Osteoblast (primary cell): ENCODE results near the gene MYEF2. TPM values are rescaled to one million over a fixed set of nuclear protein-coding genes. Genes with fewer than 3 reads are reported as not detected.

Experiments used
- DNase-seq: peaks from one replicate; pipeline ENCODE4 v3.0.0; 2011; ENCODE audit warnings: low spot score, mixed read lengths; ENCODE audit not compliant: insufficient read length; ENCODE audit errors: missing footprints
- H2AFZ ChIP-seq: 2 replicates; pipeline ENCODE4 v1.6.0; 2011; ENCODE audit warnings: mild to moderate bottlenecking, low read length
- H3K27ac ChIP-seq: 2 replicates; pipeline ENCODE4 v1.5.1; 2011; ENCODE audit warnings: mild to moderate bottlenecking, low read depth, low read length, moderate library complexity
- H3K27me3 ChIP-seq: 2 replicates; pipeline ENCODE4 v1.6.0; 2012; ENCODE audit warnings: mild to moderate bottlenecking, control low read depth, inconsistent platforms, low read length, moderate library complexity; ENCODE audit not compliant: insufficient read depth
- H3K36me3 ChIP-seq: 2 replicates; pipeline ENCODE4 v1.5.1; 2011; ENCODE audit warnings: mild to moderate bottlenecking, low read length, control low read depth, moderate library complexity; ENCODE audit not compliant: insufficient read depth
- H3K4me1 ChIP-seq: 2 replicates; pipeline ENCODE4 v1.5.1; 2011; ENCODE audit warnings: mild to moderate bottlenecking, low read length, control low read depth, moderate library complexity; ENCODE audit not compliant: insufficient read depth
- H3K4me2 ChIP-seq: 2 replicates; pipeline ENCODE4 v1.6.0; 2011; ENCODE audit warnings: mild to moderate bottlenecking, low read length; ENCODE audit not compliant: insufficient read depth
- H3K4me3 ChIP-seq: fragments of 200-600 bp; sonication (generic); 3 replicates; pipeline ENCODE4 v1.5.1; 2012; ENCODE audit warnings: mild to moderate bottlenecking, low read length, inconsistent platforms; ENCODE audit not compliant: insufficient read depth
- H3K79me2 ChIP-seq: 2 replicates; pipeline ENCODE4 v1.6.0; 2012; ENCODE audit warnings: mild to moderate bottlenecking, low read length, control low read depth, inconsistent platforms; ENCODE audit not compliant: insufficient read depth
- H3K9me3 ChIP-seq: 2 replicates; pipeline ENCODE4 v1.5.1; 2011; ENCODE audit warnings: low read depth, low read length, control low read depth
- H4K20me1 ChIP-seq: 2 replicates; pipeline ENCODE4 v1.6.0; 2012; ENCODE audit warnings: mild to moderate bottlenecking, low read length, control low read depth; ENCODE audit not compliant: insufficient read depth
- CTCF ChIP-seq: IDR thresholded peaks from 2 replicates; pipeline ENCODE4 v1.5.1; 2011; ENCODE audit warnings: mild to moderate bottlenecking, low read depth, low read length, moderate library complexity; ENCODE audit errors: extremely low read depth
- total RNA-seq: library from RNA; depleted of rRNA; stranded (reverse); fragments of >200 nt; gene quantifications from 2 replicates; pipeline ENCODE4 v1.2.3, GENCODE V29; 2012

Gene MYEF2
- total RNA-seq, 1 donor = 1.1 TPM

- H3K36me3 ChIP-seq = no peaks in the 10 kb centered on the region
- peaks cover 7% of the 10 kb centered on the region for H3K4me1 ChIP-seq
- H3K9me3 ChIP-seq = no peaks in the 10 kb centered on the region
- H4K20me1 ChIP-seq = no peaks in the 10 kb centered on the region
- no peaks in the 10 kb centered on the region for H3K27me3 ChIP-seq
- no peaks in the 10 kb centered on the region for H3K79me2 ChIP-seq
- no peak for TF ChIP-seq CTCF
- peak overlapping the region; percentile 5 for H2AFZ ChIP-seq
- no peak overlapping the region for H3K27ac ChIP-seq
- peak overlapping the region; percentile 9 for H3K4me3 ChIP-seq
- no peak for DNase-seq
- peak overlapping the region; percentile 60 for H3K4me2 ChIP-seq
Measured at GRCh38 chr15:48144889-48145288, 33.2 kb downstream of the MYEF2 start.

- peak; percentile 13 for DNase-seq
- Histone ChIP-seq H3K79me2 (no peaks in the 10 kb centered on the region), H3K4me3 (peak overlapping the region; percentile 14), H4K20me1 (no peaks in the 10 kb centered on the region), H3K4me1 (peaks cover 7% of the 10 kb centered on the region), H3K27ac (no peak overlapping the region), H3K4me2 (peak overlapping the region; percentile 60), H3K27me3 (no peaks in the 10 kb centered on the region), H2AFZ (no peak overlapping the region), H3K9me3 (no peaks in the 10 kb centered on the region), H3K36me3 (no peaks in the 10 kb centered on the region)
- no peak for TF ChIP-seq CTCF
Measured at GRCh38 chr15:48143856-48144255, 34.2 kb downstream of the MYEF2 start.

- Histone ChIP-seq H2AFZ (no peak overlapping the region), H3K36me3 (no peaks in the 10 kb centered on the region), H3K9me3 (no peaks in the 10 kb centered on the region), H3K4me1 (no peaks in the 10 kb centered on the region), H3K4me3 (no peak overlapping the region), H4K20me1 (no peaks in the 10 kb centered on the region), H3K4me2 (no peak overlapping the region), H3K27me3 (no peaks in the 10 kb centered on the region), H3K27ac (no peak overlapping the region), H3K79me2 (no peaks in the 10 kb centered on the region)
- TF ChIP-seq CTCF = no peak
- no peak for DNase-seq
Measured at GRCh38 chr15:48132874-48133273, 45.2 kb downstream of the MYEF2 start.

- Histone ChIP-seq H4K20me1 (no peaks in the 10 kb centered on the region), H3K27ac (no peak overlapping the region), H3K36me3 (no peaks in the 10 kb centered on the region), H3K4me1 (no peaks in the 10 kb centered on the region), H3K79me2 (no peaks in the 10 kb centered on the region), H3K4me2 (no peak overlapping the region), H3K9me3 (no peaks in the 10 kb centered on the region), H3K4me3 (no peak overlapping the region), H3K27me3 (no peaks in the 10 kb centered on the region), H2AFZ (no peak overlapping the region)
- no peak for TF ChIP-seq CTCF
- DNase-seq = no peak
Measured at GRCh38 chr15:48131324-48131723, 46.8 kb downstream of the MYEF2 start.
